H1 (cell line): ENCODE data around the gene DCP2.

Experiments
- CEBPB ChIP-seq: IDR thresholded peaks from 2 replicates; pipeline ENCODE4 v1.6.1; 2012; ENCODE audit warnings: low read depth, low read length
- EGR1 ChIP-seq: IDR thresholded peaks from 2 replicates; pipeline ENCODE4 v1.6.1; 2011; ENCODE audit warnings: low read depth, low read length, borderline replicate concordance
- EP300 ChIP-seq, 2 experiments: IDR thresholded peaks; 1 replicate in 1 of 2; 2 replicates in 1 of 2; pipeline ENCODE4 v1.6.1; 2011 to 2012; ENCODE audit warnings: low read depth in 2 of 2, low read length in 2 of 2, mild to moderate bottlenecking in 2 of 2, borderline replicate concordance in 1 of 2, inconsistent platforms in 1 of 2, moderate library complexity in 1 of 2
- EZH2 ChIP-seq: fragments of 200-600 bp; sonication (generic); IDR thresholded peaks from 2 replicates; pipeline ENCODE4 v1.7.1; 2012; ENCODE audit warnings: low read depth, mild to moderate bottlenecking, moderate library complexity, low read length, inconsistent platforms; ENCODE audit not compliant: severe bottlenecking
- POLR2A ChIP-seq, 2 experiments: IDR thresholded peaks; 1 replicate in 1 of 2; 2 replicates in 1 of 2; pipeline ENCODE4 v1.6.1; 2011; ENCODE audit warnings: low read depth in 2 of 2, low read length in 2 of 2, mild to moderate bottlenecking in 2 of 2; ENCODE audit errors: control extremely low read depth in 1 of 2
- RAD21 ChIP-seq, 2 experiments: IDR thresholded peaks in 1 of 2; conservative IDR thresholded peaks in 1 of 2; 2 replicates each; pipeline ENCODE4 v1.6.1; 2011; ENCODE audit warnings: low read depth in 2 of 2, low read length in 2 of 2, improper control_type of control experiment in 1 of 2, inconsistent platforms in 1 of 2, mild to moderate bottlenecking in 1 of 2, moderate library complexity in 1 of 2
- RFX5 ChIP-seq: IDR thresholded peaks from 2 replicates; pipeline ENCODE4 v1.6.1; 2011; ENCODE audit warnings: low read depth, low read length, improper control_type of control experiment, borderline replicate concordance
- YY1 ChIP-seq: IDR thresholded peaks from 2 replicates; pipeline ENCODE4 v1.6.1; 2011; ENCODE audit warnings: low read depth, mild to moderate bottlenecking, low read length
- TF ChIP-seq, protein P1 (sequence below), 3 experiments: IDR thresholded peaks; 1 replicate in 2 of 3; 2 replicates in 1 of 3; pipeline versions ENCODE4 v1.5.1 to v1.6.1; 2011; ENCODE audit warnings: low read length in 3 of 3, mild to moderate bottlenecking in 3 of 3, inconsistent platforms in 2 of 3, low read depth in 1 of 3, moderate library complexity in 1 of 3; ENCODE audit not compliant: insufficient read depth in 1 of 3; ENCODE audit errors: control extremely low read depth in 1 of 3
- TF ChIP-seq, protein P2 (sequence below): IDR thresholded peaks from 2 replicates; pipeline ENCODE4 v1.6.1; 2012; ENCODE audit warnings: low read length, inconsistent platforms
- TF ChIP-seq, protein P3 (sequence below): IDR thresholded peaks from 2 replicates; pipeline ENCODE4 v1.6.1; 2012; ENCODE audit warnings: inconsistent platforms

DNA sequence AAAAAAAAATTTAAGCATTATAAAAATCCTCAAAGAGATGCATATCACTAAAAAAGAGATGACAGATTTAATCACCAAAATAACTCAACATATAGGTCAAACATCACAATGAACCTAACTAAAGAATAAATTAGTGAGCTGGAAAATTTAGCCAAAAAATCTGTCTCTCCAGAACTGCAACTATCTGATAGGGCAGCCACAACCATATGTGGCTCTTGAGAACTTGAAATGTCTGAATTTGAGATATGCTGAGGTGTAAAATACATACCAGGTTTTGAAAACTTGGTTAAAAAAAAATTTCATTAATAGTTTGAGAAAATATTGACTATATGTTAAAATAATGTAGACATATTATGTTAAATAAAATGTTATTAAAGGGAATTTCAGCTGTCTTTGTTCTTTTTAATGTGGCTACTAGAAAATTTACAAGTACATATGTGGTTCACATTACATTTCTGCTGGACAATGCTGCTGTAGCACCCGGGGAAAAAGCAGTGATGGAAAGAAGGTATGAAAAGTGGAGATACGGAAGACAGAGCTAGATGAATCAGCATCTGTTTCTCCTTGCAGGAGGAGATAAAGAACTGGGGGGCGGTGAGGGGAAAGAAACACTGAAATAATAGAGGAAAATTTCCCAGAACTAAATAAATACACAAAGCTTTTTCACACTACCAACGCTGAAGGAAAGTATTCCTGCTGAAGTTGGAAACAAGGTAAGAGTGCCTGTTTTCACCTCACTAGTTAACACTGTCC lies 66.1 kb downstream of the DCP2 start:
- TF ChIP-seq, protein P1, sequence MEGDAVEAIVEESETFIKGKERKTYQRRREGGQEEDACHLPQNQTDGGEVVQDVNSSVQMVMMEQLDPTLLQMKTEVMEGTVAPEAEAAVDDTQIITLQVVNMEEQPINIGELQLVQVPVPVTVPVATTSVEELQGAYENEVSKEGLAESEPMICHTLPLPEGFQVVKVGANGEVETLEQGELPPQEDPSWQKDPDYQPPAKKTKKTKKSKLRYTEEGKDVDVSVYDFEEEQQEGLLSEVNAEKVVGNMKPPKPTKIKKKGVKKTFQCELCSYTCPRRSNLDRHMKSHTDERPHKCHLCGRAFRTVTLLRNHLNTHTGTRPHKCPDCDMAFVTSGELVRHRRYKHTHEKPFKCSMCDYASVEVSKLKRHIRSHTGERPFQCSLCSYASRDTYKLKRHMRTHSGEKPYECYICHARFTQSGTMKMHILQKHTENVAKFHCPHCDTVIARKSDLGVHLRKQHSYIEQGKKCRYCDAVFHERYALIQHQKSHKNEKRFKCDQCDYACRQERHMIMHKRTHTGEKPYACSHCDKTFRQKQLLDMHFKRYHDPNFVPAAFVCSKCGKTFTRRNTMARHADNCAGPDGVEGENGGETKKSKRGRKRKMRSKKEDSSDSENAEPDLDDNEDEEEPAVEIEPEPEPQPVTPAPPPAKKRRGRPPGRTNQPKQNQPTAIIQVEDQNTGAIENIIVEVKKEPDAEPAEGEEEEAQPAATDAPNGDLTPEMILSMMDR (IDR thresholded peaks at IDR 0.05; ENCODE audit: control extremely low read depth in 1 of 3, insufficient read depth in 1 of 3, low read depth in 1 of 3, low read length in 3 of 3), result no peak
- no peak for TF ChIP-seq CEBPB
- no peak for TF ChIP-seq EZH2
- TF ChIP-seq RFX5, result no peak
- no peak for TF ChIP-seq POLR2A (IDR thresholded peaks at IDR 0.05; ENCODE audit: control extremely low read depth in 1 of 2, low read depth in 2 of 2, low read length in 2 of 2)
- TF ChIP-seq, protein P2, sequence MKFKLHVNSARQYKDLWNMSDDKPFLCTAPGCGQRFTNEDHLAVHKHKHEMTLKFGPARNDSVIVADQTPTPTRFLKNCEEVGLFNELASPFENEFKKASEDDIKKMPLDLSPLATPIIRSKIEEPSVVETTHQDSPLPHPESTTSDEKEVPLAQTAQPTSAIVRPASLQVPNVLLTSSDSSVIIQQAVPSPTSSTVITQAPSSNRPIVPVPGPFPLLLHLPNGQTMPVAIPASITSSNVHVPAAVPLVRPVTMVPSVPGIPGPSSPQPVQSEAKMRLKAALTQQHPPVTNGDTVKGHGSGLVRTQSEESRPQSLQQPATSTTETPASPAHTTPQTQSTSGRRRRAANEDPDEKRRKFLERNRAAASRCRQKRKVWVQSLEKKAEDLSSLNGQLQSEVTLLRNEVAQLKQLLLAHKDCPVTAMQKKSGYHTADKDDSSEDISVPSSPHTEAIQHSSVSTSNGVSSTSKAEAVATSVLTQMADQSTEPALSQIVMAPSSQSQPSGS, result no peak
- no peak for TF ChIP-seq RAD21 (IDR thresholded peaks at IDR 0.05 in 1 of 2, conservative IDR thresholded peaks at IDR 0.05 in 1 of 2; ENCODE audit: low read depth in 2 of 2, low read length in 2 of 2)
- TF ChIP-seq, protein P3, sequence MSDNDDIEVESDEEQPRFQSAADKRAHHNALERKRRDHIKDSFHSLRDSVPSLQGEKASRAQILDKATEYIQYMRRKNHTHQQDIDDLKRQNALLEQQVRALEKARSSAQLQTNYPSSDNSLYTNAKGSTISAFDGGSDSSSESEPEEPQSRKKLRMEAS, result no peak
- no peak for TF ChIP-seq YY1
- TF ChIP-seq EGR1, result no peak
- no peak for TF ChIP-seq EP300 (IDR thresholded peaks at IDR 0.05; ENCODE audit: borderline replicate concordance in 1 of 2, low read depth in 2 of 2, low read length in 2 of 2)
